GF-D8 (cell line): ENCODE results near the gene GABRR1.

Experiments used
- DNase-seq: peaks from one replicate; lab custom pipeline; 2025; lab: John Stamatoyannopoulos, UW

GABRR1 gene

DNA sequence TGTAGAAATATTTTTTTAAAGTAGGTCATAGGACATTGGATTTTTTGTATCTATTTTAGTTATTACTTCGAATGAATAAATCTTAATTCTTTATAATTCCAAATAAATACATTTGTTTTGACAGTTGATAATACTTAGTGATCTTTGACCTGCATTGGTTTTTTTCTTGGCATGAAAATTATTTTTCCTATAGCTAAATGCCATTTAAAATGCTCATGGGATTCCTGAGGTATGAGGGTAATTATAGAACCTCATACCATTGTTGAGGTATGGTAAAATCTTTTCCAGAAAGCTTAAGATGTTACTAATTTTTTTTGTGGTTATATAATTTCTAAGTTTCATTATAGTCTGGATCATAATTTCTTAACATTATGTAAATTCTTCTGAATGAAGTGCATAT lies 63.0 kb downstream of the GABRR1 start:
- no peak for DNase-seq

GRCh38 chr6:89148016-89148750 lies 69.0 kb downstream of the GABRR1 start:
- no peak for DNase-seq

GRCh38 chr6:89146718-89147700 lies 70.1 kb downstream of the GABRR1 start:
- no peak for DNase-seq

GRCh38 chr6:89145956-89146717 lies 71.0 kb downstream of the GABRR1 start, which contains the start of gene PM20D2:
TSS of gene PM20D2 (plus strand) at chr6:89146055. CDS start at chr6:89146145, 90 bp downstream.
- peak; percentile 69 for DNase-seq

- peak; percentile 36 for DNase-seq
Observed at GRCh38 chr6:89145091-89145955, 71.8 kb downstream of the GABRR1 start.

- DNase-seq: peak; percentile 23
Observed at GRCh38 chr6:89144354-89144906, 72.7 kb downstream of the GABRR1 start.

DNA sequence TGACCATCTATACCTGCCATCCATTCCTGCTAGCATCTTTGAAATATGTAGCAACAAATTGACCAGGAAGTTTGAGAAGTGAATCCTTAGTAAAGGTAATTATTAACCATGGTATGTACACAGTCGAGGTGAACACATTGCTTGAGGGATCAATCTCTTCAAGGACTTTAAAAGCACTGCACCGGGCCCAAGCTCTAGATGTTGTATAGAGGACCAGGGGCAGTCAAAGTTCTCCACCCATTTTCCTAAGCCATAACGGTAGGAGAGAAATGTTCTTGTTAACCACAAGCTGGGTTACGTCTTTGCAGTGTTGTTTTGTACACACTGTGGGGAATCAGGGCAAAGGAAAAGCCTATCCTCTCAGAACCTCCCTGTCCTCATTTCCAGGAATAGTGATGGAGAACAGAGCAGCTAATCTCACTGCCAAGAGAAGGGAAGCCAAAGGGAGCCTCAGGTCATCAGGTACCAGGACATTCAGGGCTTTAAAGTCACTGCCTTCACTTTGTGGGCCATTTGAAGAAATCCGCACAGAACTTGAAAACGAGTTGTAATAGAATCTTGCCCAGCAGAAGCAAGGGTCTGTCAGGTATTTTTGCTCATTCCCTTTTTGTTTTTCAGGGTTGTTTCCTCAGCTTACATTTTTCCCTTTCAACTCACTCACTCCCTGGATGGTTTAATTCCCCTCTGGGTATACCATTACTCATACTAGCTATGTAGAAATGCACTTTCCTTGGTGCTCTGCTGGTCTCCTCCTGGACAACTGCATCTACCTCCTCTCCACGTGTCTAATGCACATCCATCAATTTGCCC lies 76.6 kb downstream of the GABRR1 start:
- DNase-seq: no peak

GRCh38 chr6:89139509-89140346 lies 77.4 kb downstream of the GABRR1 start:
- DNase-seq: no peak

GRCh38 chr6:89138173-89138572 lies 79.0 kb downstream of the GABRR1 start:
- DNase-seq: no peak

DNA sequence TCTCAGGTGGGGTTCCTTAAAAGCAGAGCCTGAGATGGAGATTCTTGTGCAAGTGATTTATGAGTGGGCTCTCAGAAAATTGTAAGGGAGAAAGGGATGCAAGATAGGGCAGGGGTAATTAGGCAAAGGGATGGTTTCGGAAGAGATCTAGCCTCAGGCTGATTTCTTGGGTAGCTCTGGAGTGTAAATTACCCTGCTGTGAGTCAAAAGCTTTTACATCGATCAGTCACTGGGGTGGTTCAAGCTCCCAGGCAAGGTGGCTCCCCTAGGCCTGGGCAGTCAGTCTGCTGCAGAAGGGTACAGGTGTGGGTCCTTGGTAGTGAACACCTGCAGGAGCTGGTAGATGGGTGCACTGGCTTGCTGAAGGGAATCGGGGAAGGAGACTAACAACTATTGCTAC lies 82.4 kb downstream of the GABRR1 start:
- no peak for DNase-seq

GRCh38 chr6:89133981-89134380 lies 83.2 kb downstream of the GABRR1 start:
- DNase-seq: no peak

DNA sequence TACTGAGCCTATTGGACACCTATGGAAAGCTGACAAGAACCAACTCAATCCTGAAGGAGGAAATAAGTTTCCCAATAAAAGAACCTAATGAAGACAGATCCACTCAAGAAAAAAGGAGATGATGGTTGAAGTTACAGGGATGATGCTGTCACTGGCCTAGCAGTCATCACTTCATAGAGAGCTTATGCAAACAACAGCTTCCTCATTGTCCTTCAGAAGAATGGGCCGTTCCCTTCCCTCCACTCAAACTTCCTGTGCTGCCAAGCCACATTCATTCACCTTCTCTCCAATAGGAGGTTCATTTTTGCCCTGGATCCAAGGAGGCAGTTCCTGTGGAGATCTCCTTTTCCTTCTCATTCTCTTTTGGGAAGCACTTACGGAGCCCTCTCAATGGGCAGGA lies 85.1 kb downstream of the GABRR1 start:
- no peak for DNase-seq

DNA sequence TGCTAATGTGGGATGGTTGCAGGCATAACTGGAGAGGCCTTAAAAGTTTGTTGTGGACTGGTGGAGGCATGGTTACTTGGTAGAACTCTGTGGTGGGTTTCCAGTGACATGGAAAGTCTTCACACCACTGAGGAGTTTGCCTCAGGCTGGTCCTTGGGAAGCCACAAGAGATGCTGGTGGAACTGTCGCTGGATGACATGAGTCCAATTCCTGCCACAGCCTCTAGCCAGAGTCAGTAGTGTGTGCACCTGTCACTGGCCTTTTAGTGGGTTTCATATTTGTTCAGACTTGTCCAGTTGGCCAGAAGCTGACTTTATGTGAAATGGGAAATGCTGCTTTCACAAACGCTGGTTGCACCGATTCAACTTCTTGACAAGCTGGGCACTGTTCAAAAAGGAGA lies 85.6 kb downstream of the GABRR1 start:
- no peak for DNase-seq

- peak; percentile 64 for DNase-seq
Observed at GRCh38 chr6:89128256-89128671, 88.9 kb downstream of the GABRR1 start.
